NCI-H2196 (cell line): ENCODE results near the gene CPVL.

Experiments
- DNase-seq: peaks from one replicate; lab custom pipeline; 2025; ENCODE audit not compliant: unreplicated experiment; lab: John Stamatoyannopoulos, UW

Gene CPVL

GRCh38 chr7:29007127-29007526 is 139.2 kb downstream of the CPVL start:
- DNase-seq: no peak

- no peak for DNase-seq
Measured at GRCh38 chr7:29005829-29006228, 140.5 kb downstream of the CPVL start.

GRCh38 chr7:29005406-29005805 is 140.9 kb downstream of the CPVL start:
- DNase-seq: no peak

GRCh38 chr7:29003703-29004102 is 142.6 kb downstream of the CPVL start:
- DNase-seq: no peak

GRCh38 chr7:29000717-29001076 is 145.6 kb downstream of the CPVL start:
- DNase-seq: no peak

- DNase-seq: no peak
Measured at GRCh38 chr7:28999895-29000716, 146.2 kb downstream of the CPVL start.

- no peak for DNase-seq
Measured at GRCh38 chr7:28999427-28999826, 146.9 kb downstream of the CPVL start.

GRCh38 chr7:28998105-28998504 is 148.2 kb downstream of the CPVL start:
- no peak for DNase-seq

GRCh38 chr7:28996836-28997235 is 149.5 kb downstream of the CPVL start:
- DNase-seq: no peak

- DNase-seq: no peak
Measured at GRCh38 chr7:28993371-28993770, 153.0 kb downstream of the CPVL start.

- no peak for DNase-seq
Measured at GRCh38 chr7:28992798-28993197, 153.5 kb downstream of the CPVL start.

GRCh38 chr7:28990200-28990960 is 156.0 kb downstream of the CPVL start:
- DNase-seq: no peak

- DNase-seq: no peak
Measured at GRCh38 chr7:28989211-28989980, 156.9 kb downstream of the CPVL start.

GRCh38 chr7:28988810-28989209 is 157.5 kb downstream of the CPVL start:
- no peak for DNase-seq

GRCh38 chr7:28988091-28988490 is 158.2 kb downstream of the CPVL start:
- DNase-seq: no peak

- DNase-seq: no peak
Measured at GRCh38 chr7:28986765-28987110, 159.6 kb downstream of the CPVL start.

GRCh38 chr7:28986028-28986764 is 160.1 kb downstream of the CPVL start:
- no peak for DNase-seq

- DNase-seq: no peak
Measured at GRCh38 chr7:28984631-28985030, 161.7 kb downstream of the CPVL start.

GRCh38 chr7:28984217-28984616 is 162.1 kb downstream of the CPVL start:
- DNase-seq: no peak

GRCh38 chr7:28983396-28984190 is 162.7 kb downstream of the CPVL start:
- DNase-seq: no peak

- no peak for DNase-seq
Measured at GRCh38 chr7:28981161-28981465, 165.2 kb downstream of the CPVL start.
